Breast epithelium (tissue), 3 donors: Measurements from ENCODE around the gene ATP6V1G2.
"Not testable (repeated sequence)": the region's sequence is repeated elsewhere in the genome, so short reads cannot be mapped to it uniquely, and the experiment has no call there.

Source experiments
- POLR2AphosphoS5 ChIP-seq, 3 donors: sonication (generic); formaldehyde crosslinking; IDR thresholded peaks; one replicate each; pipeline ENCODE4 v1.6.1; 2017; ENCODE audit warnings: antibody characterized with exemption in 3 of 3
- TF ChIP-seq, protein P1 (sequence below), 3 donors: fragments of 450-650 bp; IDR thresholded peaks; one replicate each; pipeline ENCODE4 v1.5.1; 2016 to 2017; ENCODE audit warnings: antibody characterized with exemption in 3 of 3, mild to moderate bottlenecking in 3 of 3, moderate library complexity in 3 of 3

DNA sequence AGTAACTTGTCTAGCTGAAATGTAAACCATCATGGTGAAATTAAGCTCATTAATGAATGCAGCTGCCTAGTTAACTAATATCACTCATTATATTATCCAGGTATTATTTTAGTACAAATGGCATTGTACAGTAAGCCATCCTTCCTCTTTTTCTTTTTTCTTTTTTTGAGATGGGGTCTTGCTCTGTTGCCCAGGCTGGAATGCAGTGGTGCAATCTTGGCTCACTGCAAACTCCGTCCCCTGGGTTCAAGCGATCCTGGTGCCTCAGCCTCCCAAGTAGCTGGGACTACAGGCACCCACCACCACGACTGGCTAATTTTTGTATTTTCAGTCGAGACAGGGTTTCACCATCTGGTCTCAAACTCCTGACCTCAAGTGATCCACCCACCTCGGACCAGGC is 44.3 kb upstream of the ATP6V1G2 start:
- TF ChIP-seq, protein P1, sequence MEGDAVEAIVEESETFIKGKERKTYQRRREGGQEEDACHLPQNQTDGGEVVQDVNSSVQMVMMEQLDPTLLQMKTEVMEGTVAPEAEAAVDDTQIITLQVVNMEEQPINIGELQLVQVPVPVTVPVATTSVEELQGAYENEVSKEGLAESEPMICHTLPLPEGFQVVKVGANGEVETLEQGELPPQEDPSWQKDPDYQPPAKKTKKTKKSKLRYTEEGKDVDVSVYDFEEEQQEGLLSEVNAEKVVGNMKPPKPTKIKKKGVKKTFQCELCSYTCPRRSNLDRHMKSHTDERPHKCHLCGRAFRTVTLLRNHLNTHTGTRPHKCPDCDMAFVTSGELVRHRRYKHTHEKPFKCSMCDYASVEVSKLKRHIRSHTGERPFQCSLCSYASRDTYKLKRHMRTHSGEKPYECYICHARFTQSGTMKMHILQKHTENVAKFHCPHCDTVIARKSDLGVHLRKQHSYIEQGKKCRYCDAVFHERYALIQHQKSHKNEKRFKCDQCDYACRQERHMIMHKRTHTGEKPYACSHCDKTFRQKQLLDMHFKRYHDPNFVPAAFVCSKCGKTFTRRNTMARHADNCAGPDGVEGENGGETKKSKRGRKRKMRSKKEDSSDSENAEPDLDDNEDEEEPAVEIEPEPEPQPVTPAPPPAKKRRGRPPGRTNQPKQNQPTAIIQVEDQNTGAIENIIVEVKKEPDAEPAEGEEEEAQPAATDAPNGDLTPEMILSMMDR (IDR thresholded peaks at IDR 0.05): not testable (repeated sequence)
- not testable (repeated sequence) for TF ChIP-seq POLR2AphosphoS5 (IDR thresholded peaks at IDR 0.05)
